HTERT RPE-1 (cell line): ENCODE measurements around the gene ECEL1.

Experiments used
- in situ Hi-C: fragments of 300-500 bp; cut with MboI; formaldehyde crosslinking; loops from 4 replicates; pipeline ENCODE4 v1.14.3; 2020; ENCODE audit warnings: low sequenced_read_pairs

Gene ECEL1

GRCh38 chr2:232523682-232524597 is 36.3 kb upstream of the ECEL1 start:
- in situ Hi-C loops: no loop called here

- in situ Hi-C loops: no loop called here
Observed at GRCh38 chr2:232523402-232523681, 35.7 kb upstream of the ECEL1 start.

GRCh38 chr2:232522623-232523401 is 35.2 kb upstream of the ECEL1 start:
- in situ Hi-C loops: no loop called here

- in situ Hi-C loops: no loop called here
Observed at GRCh38 chr2:232521959-232522622, 34.5 kb upstream of the ECEL1 start.

GRCh38 chr2:232521098-232521497 is 33.5 kb upstream of the ECEL1 start:
- in situ Hi-C loops: no loop called here

GRCh38 chr2:232520489-232520888 is 32.9 kb upstream of the ECEL1 start:
- in situ Hi-C loops: no loop called here

- in situ Hi-C loops: no loop called here
Observed at GRCh38 chr2:232519581-232520438, 32.2 kb upstream of the ECEL1 start, which contains the start of gene PRSS56. TSS of gene PRSS56 (plus strand) at chr2:232520388. CDS start at chr2:232520599, 211 bp downstream.

- in situ Hi-C loops: no loop called here
Observed at GRCh38 chr2:232518844-232519243, 31.2 kb upstream of the ECEL1 start.

- in situ Hi-C loops: no loop called here
Observed at GRCh38 chr2:232516551-232516950, 28.9 kb upstream of the ECEL1 start.

GRCh38 chr2:232515639-232516038 is 28.0 kb upstream of the ECEL1 start:
- in situ Hi-C loops: no loop called here

- in situ Hi-C loops: no loop called here
Observed at GRCh38 chr2:232513353-232513752, 25.7 kb upstream of the ECEL1 start.

- in situ Hi-C loops: no loop called here
Observed at GRCh38 chr2:232512602-232513001, 25.0 kb upstream of the ECEL1 start.

GRCh38 chr2:232511336-232511890 is 23.8 kb upstream of the ECEL1 start:
- in situ Hi-C loops: no loop called here

- in situ Hi-C loops: no loop called here
Observed at GRCh38 chr2:232508251-232508650, 20.6 kb upstream of the ECEL1 start.

- in situ Hi-C loops: no loop called here
Observed at GRCh38 chr2:232506709-232507108, 19.1 kb upstream of the ECEL1 start.

GRCh38 chr2:232505856-232506255 is 18.2 kb upstream of the ECEL1 start:
- in situ Hi-C loops: no loop called here

- in situ Hi-C loops: no loop called here
Observed at GRCh38 chr2:232504438-232504837, 16.8 kb upstream of the ECEL1 start.

- in situ Hi-C loops: no loop called here
Observed at GRCh38 chr2:232503809-232504323, 16.2 kb upstream of the ECEL1 start.

GRCh38 chr2:232502911-232503808 is 15.5 kb upstream of the ECEL1 start:
- in situ Hi-C loops: no loop called here
